ENCODE measurements around the gene IFI16. TPM values are rescaled to one million over a fixed set of nuclear protein-coding genes. Genes with fewer than 3 reads are reported as not detected.

IFI16 gene
- total RNA-seq, 4 donors from 2014 or later: 10.5 to 106 (median 24.9) TPM

- H3K9me3 ChIP-seq: no peaks in the 10 kb centered on the region
- H3K27me3 ChIP-seq: no peaks in the 10 kb centered on the region
- H3K36me3 ChIP-seq: no peaks in the 10 kb centered on the region
- no peaks in the 10 kb centered on the region for H3K4me1 ChIP-seq
- TF ChIP-seq, protein P1, sequence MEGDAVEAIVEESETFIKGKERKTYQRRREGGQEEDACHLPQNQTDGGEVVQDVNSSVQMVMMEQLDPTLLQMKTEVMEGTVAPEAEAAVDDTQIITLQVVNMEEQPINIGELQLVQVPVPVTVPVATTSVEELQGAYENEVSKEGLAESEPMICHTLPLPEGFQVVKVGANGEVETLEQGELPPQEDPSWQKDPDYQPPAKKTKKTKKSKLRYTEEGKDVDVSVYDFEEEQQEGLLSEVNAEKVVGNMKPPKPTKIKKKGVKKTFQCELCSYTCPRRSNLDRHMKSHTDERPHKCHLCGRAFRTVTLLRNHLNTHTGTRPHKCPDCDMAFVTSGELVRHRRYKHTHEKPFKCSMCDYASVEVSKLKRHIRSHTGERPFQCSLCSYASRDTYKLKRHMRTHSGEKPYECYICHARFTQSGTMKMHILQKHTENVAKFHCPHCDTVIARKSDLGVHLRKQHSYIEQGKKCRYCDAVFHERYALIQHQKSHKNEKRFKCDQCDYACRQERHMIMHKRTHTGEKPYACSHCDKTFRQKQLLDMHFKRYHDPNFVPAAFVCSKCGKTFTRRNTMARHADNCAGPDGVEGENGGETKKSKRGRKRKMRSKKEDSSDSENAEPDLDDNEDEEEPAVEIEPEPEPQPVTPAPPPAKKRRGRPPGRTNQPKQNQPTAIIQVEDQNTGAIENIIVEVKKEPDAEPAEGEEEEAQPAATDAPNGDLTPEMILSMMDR (IDR thresholded peaks at IDR 0.05): no peak
- no peak for TF ChIP-seq POLR2A (IDR thresholded peaks at IDR 0.05)
- no peak overlapping the region for H3K4me3 ChIP-seq
- no peak overlapping the region for H3K27ac ChIP-seq
- DNase-seq: no peak
Observed at GRCh38 chr1:159090286-159091179, 80.8 kb downstream of the IFI16 start.

- Histone ChIP-seq H3K9me3 (no peaks in the 10 kb centered on the region), H3K36me3 (no peaks in the 10 kb centered on the region), H3K27me3 (no peaks in the 10 kb centered on the region), H3K4me1 (no peaks in the 10 kb centered on the region), H3K4me3 (no peak overlapping the region), H3K27ac (no peak overlapping the region)
- TF ChIP-seq POLR2A (IDR thresholded peaks at IDR 0.05): no peak
- TF ChIP-seq, protein P1 (IDR thresholded peaks at IDR 0.05): no peak
- DNase-seq: no peak
Observed at GRCh38 chr1:159091180-159091560, 81.5 kb downstream of the IFI16 start.

GRCh38 chr1:159091607-159092031 is 81.9 kb downstream of the IFI16 start:
- Histone ChIP-seq H3K27ac (no peak overlapping the region), H3K4me1 (no peaks in the 10 kb centered on the region), H3K36me3 (no peaks in the 10 kb centered on the region), H3K4me3 (no peak overlapping the region), H3K27me3 (no peaks in the 10 kb centered on the region), H3K9me3 (no peaks in the 10 kb centered on the region)
- TF ChIP-seq, protein P1 (IDR thresholded peaks at IDR 0.05): no peak
- TF ChIP-seq POLR2A (IDR thresholded peaks at IDR 0.05): no peak
- no peak for DNase-seq

DNA sequence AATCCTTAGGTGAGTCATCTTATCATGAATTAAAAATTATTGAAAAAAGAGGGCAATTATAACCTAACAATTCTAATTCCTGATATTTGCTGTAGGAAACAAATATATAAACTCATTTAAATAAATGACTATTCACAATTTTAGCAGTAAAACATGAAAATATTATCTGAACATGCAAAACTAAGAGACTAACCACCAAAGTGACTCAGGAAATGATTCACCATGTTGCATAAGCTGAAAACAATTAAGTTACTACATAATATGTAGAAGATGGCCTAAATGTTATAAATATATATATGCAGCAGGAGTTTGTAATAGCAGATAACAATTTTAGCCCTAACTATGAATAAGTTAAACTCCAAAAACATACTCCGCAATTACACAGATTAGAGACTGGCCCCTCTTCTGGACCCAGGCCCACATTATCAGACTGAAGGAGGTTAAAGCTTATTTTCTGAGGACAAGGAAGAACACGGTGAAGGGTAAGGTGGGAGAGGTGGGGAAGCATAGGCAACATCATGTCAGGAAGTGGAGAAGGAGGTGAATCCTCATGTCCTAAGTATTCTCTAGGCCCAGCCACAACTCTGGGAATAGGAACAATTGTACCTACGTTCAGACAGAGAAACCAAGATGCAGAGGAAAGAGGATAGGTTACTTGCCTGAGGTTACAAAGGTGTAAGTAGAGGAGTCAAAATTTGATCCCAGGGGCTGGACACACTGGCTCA is 82.5 kb downstream of the IFI16 start:
- Histone ChIP-seq H3K9me3 (no peaks in the 10 kb centered on the region), H3K27ac (no peak overlapping the region), H3K36me3 (no peaks in the 10 kb centered on the region), H3K4me3 (no peak overlapping the region), H3K27me3 (no peaks in the 10 kb centered on the region), H3K4me1 (no peaks in the 10 kb centered on the region)
- DNase-seq: no peak
- TF ChIP-seq, protein P1 (IDR thresholded peaks at IDR 0.05): no peak
- TF ChIP-seq POLR2A (IDR thresholded peaks at IDR 0.05): no peak

DNA sequence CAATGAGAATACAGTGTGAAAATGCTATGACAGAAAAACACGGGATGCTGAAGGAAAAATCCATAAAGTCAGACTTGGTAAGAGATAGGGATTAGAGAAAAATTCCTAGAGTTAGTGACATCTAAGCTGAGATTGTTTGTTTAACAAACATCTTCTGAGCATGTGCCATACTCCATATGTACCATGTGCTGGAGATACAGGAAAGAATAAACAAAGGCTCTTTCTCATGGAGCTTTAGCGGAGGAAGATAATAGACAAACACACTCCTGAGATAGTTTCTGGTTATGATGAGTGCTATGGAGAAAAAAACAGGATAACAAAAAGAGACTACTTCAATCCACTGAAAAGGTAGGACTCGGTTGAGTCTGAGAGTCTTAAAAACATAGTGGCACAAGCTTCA is 88.9 kb downstream of the IFI16 start:
- TF ChIP-seq, protein P1 (IDR thresholded peaks at IDR 0.05): no peak
- no peak for TF ChIP-seq POLR2A (IDR thresholded peaks at IDR 0.05)
- no peaks in the 10 kb centered on the region for H3K36me3 ChIP-seq

More for the DNA sequence above, 88.9 kb downstream of the IFI16 start:
- Histone ChIP-seq H3K4me3 (no peak overlapping the region), H3K27ac (no peak overlapping the region), H3K4me1 (no peaks in the 10 kb centered on the region), H3K27me3 (no peaks in the 10 kb centered on the region), H3K9me3 (no peaks in the 10 kb centered on the region)
- no peak for DNase-seq

All from Peyer's patch (tissue), 4 donors.